ENCODE measurements around the gene JAK3. TPM values are rescaled to one million over a fixed set of nuclear protein-coding genes. Genes with fewer than 3 reads are reported as not detected.

The JAK3 gene
- total and polyA plus RNA-seq, 2 of the 8 experiments (the other 6 are each of a cell fraction or from before 2014, with no cell fraction given) = 4.0 to 4.7 TPM

GRCh38 chr19:17868669-17869068, 20.9 kb upstream of the JAK3 start:
- peak overlapping the region; percentile 33 for H3K56ac ChIP-seq (replicated peaks; ENCODE audit: insufficient read length, low read depth, low read length)
- WGBS, 2 experiments (ENCODE audit: extremely low coverage in 1 of 2, insufficient coverage in 1 of 2, insufficient read length in 1 of 2, insufficient replicate concordance in 2 of 2, low coverage in 1 of 2, low lambda C conversion rate in 2 of 2, missing lambda C conversion rate in 1 of 2) = 67% methylated on average over 6 of the region's 6 CpGs; no CpG with 5 or more reads in 1 of the 2 experiments
- CTCF ChIA-PET (ENCODE audit: partially characterized antibody) = interaction anchor here (0.8 to 5.4 kb wide), 5 partner anchors 15 to 127 kb away, joined by 3 to 105 read pairs (median 9); partner anchors contain the start of gene CCDC124

More at GRCh38 chr19:17868669-17869068, 20.9 kb upstream of the JAK3 start:
- Histone ChIP-seq H3K79me1 (ENCODE audit: low read depth, low read length) (no peaks in the 10 kb centered on the region), H3K9me3 (ENCODE audit: insufficient read depth in 2 of 2, low read depth in 1 of 2, low read length in 1 of 2) (no peaks in the 10 kb centered on the region; a peak in 1 of 4 replicates), H3K18ac (ENCODE audit: extremely low read depth, low read length) (peak overlapping the region; percentile 93), H3K9ac (replicated peaks in 1 of 4; ENCODE audit: extremely low read depth in 1 of 4, low read depth in 3 of 4, low read length in 3 of 4) (no peak overlapping the region; a peak in 1 of 7 replicates), H4K20me1 (replicated peaks in 1 of 2; ENCODE audit: control insufficient read depth in 1 of 2, insufficient read depth in 2 of 2, low read length in 2 of 2) (peaks cover 2 to 9% of the 10 kb centered on the region in 2 experiments), H2BK12ac (ENCODE audit: low read depth, low read length) (peak overlapping the region; percentile 90; the same call in 1 of the 2 replicates), H3K4ac (replicated peaks; ENCODE audit: insufficient read length, low read depth, low read length) (peak overlapping the region; percentile 54), H3K14ac (ENCODE audit: insufficient read length) (peak overlapping the region; percentile 74), H2BK20ac (ENCODE audit: low read length) (peak overlapping the region; percentile 98), H3K4me2 (ENCODE audit: insufficient read depth in 1 of 2, low read depth in 2 of 2, low read length in 2 of 2) (peak overlapping the region; percentile 4 to 6; a peak in 1 of 4 replicates), H3K27ac (ENCODE audit: low read depth, low read length) (no peak overlapping the region), H2AK5ac (ENCODE audit: low read depth, low read length) (peak overlapping the region; percentile 82; the same call in 1 of the 2 replicates), H2BK120ac (replicated peaks; ENCODE audit: low read depth, low read length) (no peak overlapping the region), H3K23me2 (ENCODE audit: low read depth, low read length) (peaks cover 7% of the 10 kb centered on the region; the same call in 1 of the 2 replicates), H3K4me1 (replicated peaks in 1 of 4; ENCODE audit: control insufficient read depth in 3 of 4, insufficient read depth in 4 of 4, low read length in 3 of 4) (peaks cover 0 to 14% (median 5%) of the 10 kb centered on the region in 4 experiments; a peak in 6 of 7 replicates), H4K91ac (replicated peaks; ENCODE audit: insufficient read length, low read length) (peak overlapping the region; percentile 87), H3K79me2 (ENCODE audit: control insufficient read depth in 1 of 2, insufficient read depth in 2 of 2, low read length in 2 of 2) (no peaks in the 10 kb centered on the region), H4K8ac (ENCODE audit: extremely low read depth, insufficient read depth, low read length) (peak overlapping the region; percentile 45; the same call in 1 of the 2 replicates), H3K36me3 (ENCODE audit: control insufficient read depth in 2 of 4, insufficient read depth in 4 of 4, low read length in 3 of 4) (peaks cover 8 to 18% (median 10%) of the 10 kb centered on the region in 4 experiments), H2AFZ (ENCODE audit: low read length) (no peak overlapping the region), H3K27me3 (replicated peaks in 1 of 4; ENCODE audit: control insufficient read depth in 3 of 4, extremely low read depth in 1 of 4, insufficient read depth in 3 of 4, low read length in 3 of 4) (peaks cover 0 to 9% (median 3%) of the 10 kb centered on the region in 4 experiments; a peak in 5 of 7 replicates), H3K4me3 (ENCODE audit: extremely low read depth in 1 of 4, insufficient read depth in 2 of 4, low read depth in 3 of 4, low read length in 4 of 4) (no peak overlapping the region), H2BK5ac (ENCODE audit: low read depth, low read length) (peak overlapping the region; percentile 75; the same call in 1 of the 2 replicates), H2BK15ac (ENCODE audit: low read length) (peak overlapping the region; percentile 46; the same call in 1 of the 2 replicates), H3K23ac (ENCODE audit: insufficient read length) (no peak overlapping the region), H4K5ac (ENCODE audit: insufficient read length, low read depth, low read length) (peak overlapping the region; percentile 28)
- TF ChIP-seq TEAD4 (IDR thresholded peaks at IDR 0.05; ENCODE audit: low read depth, low read length) (0 out of 2 replicates have a peak, but pooled peaks have one; percentile 2), TAF7 (optimal IDR thresholded peaks at IDR 0.05; ENCODE audit: borderline replicate concordance, low read depth, low read length) (no peak)
- POLR2A ChIA-PET (ENCODE audit: partially characterized antibody) = interaction anchor here (0.6 to 20.2 kb wide), 6 partner anchors 8 to 1127 kb away, joined by 3 to 392 read pairs (median 3); partner anchors contain the start of genes CCDC124 and RPL18A
- FAIRE-seq = no peak
- peak in 1 of 2 experiments; percentile 49 for DNase-seq (ENCODE audit: low read depth in 1 of 2, low spot score in 2 of 2)

Data from H1 (cell line).